ENCODE data around the gene CCDC85B. TPM values are rescaled to one million over a fixed set of nuclear protein-coding genes. Genes with fewer than 3 reads are reported as not detected.

Gene CCDC85B
- 10 to 100 TPM; 24.8 to 28.6 TPM for total RNA-seq

GRCh38 chr11:65890324-65891218 lies at the start of gene CCDC85B:
Gene CCDC85B (plus strand): TSS chr11:65890673. CDS start chr11:65890784, 111 bp downstream.

GRCh38 chr11:65857853-65858680 lies 32.4 kb upstream of the CCDC85B start, which contains the start of gene CFL1:
Gene CFL1 (minus strand): TSS chr11:65858180. CDS start chr11:65858099, 81 bp downstream.

GRCh38 chr11:65860278-65861164 lies 30.0 kb upstream of the CCDC85B start, which contains the start of gene MUS81:
Gene MUS81 (plus strand): TSS chr11:65860433. CDS start chr11:65860754, 321 bp downstream.

GRCh38 chr11:65872586-65873317 lies 17.7 kb upstream of the CCDC85B start, which contains the start of gene EFEMP2:
Gene EFEMP2 (minus strand): TSS chr11:65872800. CDS start chr11:65872354, 446 bp downstream.

GRCh38 chr11:65879617-65880016 lies 10.9 kb upstream of the CCDC85B start, which contains the start of gene CTSW:
Gene CTSW (plus strand): TSS chr11:65879837. CDS start chr11:65879855, 18 bp downstream.

GRCh38 chr11:65888163-65888814 lies 2.2 kb upstream of the CCDC85B start, which contains the start of gene FIBP:
Gene FIBP (minus strand): TSS chr11:65888471. CDS start chr11:65888418, 53 bp downstream.

GRCh38 chr11:65900125-65900898 lies 9.8 kb downstream of the CCDC85B start, which contains the start of gene FOSL1:
Gene FOSL1 (minus strand): TSS chr11:65900388. CDS start chr11:65900339, 49 bp downstream.

GRCh38 chr11:65918211-65919140 lies 28.0 kb downstream of the CCDC85B start, which contains the start of gene C11orf68:
Gene C11orf68 (minus strand): TSS chr11:65919062. CDS start chr11:65919031, 31 bp downstream.

GRCh38 chr11:65919141-65919572 lies 28.7 kb downstream of the CCDC85B start, which contains the start of gene DRAP1:
Gene DRAP1 (plus strand): TSS chr11:65919426. CDS start chr11:65919502, 76 bp downstream.

Other genes with a start within 250 kb of the CCDC85B start
- 10 to 100 TPM; 27.3 to 35.8 TPM for gene RELA, start 227.8 kb upstream of the CCDC85B start, total RNA-seq
- gene KAT5, start 178.4 kb upstream of the CCDC85B start, total RNA-seq = 10 to 100 TPM; 58.3 to 58.5 TPM
- 10 to 100 TPM; 51.0 to 78.1 TPM for gene RNASEH2C, start 169.9 kb upstream of the CCDC85B start, total RNA-seq
- gene AP5B1, start 109.7 kb upstream of the CCDC85B start, total RNA-seq = 10 to 100 TPM; 40.6 to 74.3 TPM
- not detected for gene OVOL1, start 103.6 kb upstream of the CCDC85B start, total RNA-seq
- 1 to 10 TPM in 1 of 2 donors, under 1 TPM in 1; 0.69 to 2.3 TPM for gene SNX32, start 56.7 kb upstream of the CCDC85B start, total RNA-seq
- 1,000 to 10,000 TPM; 1,026 to 1,378 TPM for gene CFL1, start 32.5 kb upstream of the CCDC85B start, total RNA-seq
- 10 to 100 TPM; 37.9 to 51.0 TPM for gene MUS81, start 30.2 kb upstream of the CCDC85B start, total RNA-seq
- gene EFEMP2, start 17.9 kb upstream of the CCDC85B start, total RNA-seq = 1 to 10 TPM; 4.3 to 6.5 TPM
- gene CTSW, start 10.8 kb upstream of the CCDC85B start, total RNA-seq = not detected
- gene FIBP, start 2.2 kb upstream of the CCDC85B start, total RNA-seq = 100 to 1,000 TPM; 126 to 165 TPM
- 10 to 100 TPM in 1 of 2 donors, 1 to 10 TPM in 1; 1.4 to 39.6 TPM for gene FOSL1, start 9.7 kb downstream of the CCDC85B start, total RNA-seq
- gene C11orf68, start 28.4 kb downstream of the CCDC85B start, total RNA-seq = 10 to 100 TPM; 13.8 to 14.3 TPM
- gene DRAP1, start 28.8 kb downstream of the CCDC85B start, total RNA-seq = 100 to 1,000 TPM in 1 of 2 donors, 10 to 100 TPM in 1; 51.3 to 109 TPM
- gene TSGA10IP, start 54.8 kb downstream of the CCDC85B start, total RNA-seq = not detected
- 10 to 100 TPM; 27.9 to 30.3 TPM for gene SART1, start 71.1 kb downstream of the CCDC85B start, total RNA-seq
- gene EIF1AD, start 111.5 kb downstream of the CCDC85B start, total RNA-seq = 10 to 100 TPM; 28.6 to 52.6 TPM
- gene BANF1, start 111.8 kb downstream of the CCDC85B start, total RNA-seq = 10 to 100 TPM; 10.3 to 27.6 TPM
- gene CST6, start 121.3 kb downstream of the CCDC85B start, total RNA-seq = not detected
- not detected for gene CATSPER1, start 135.8 kb downstream of the CCDC85B start, total RNA-seq
- not detected for gene GAL3ST3, start 158.5 kb downstream of the CCDC85B start, total RNA-seq
- gene SF3B2, start 161.7 kb downstream of the CCDC85B start, total RNA-seq = 100 to 1,000 TPM; 173 to 199 TPM
- gene PACS1, start 179.6 kb downstream of the CCDC85B start, total RNA-seq = 10 to 100 TPM; 18.2 to 22.6 TPM